IMR-90 (cell line): Measurements from ENCODE around the gene TBC1D22A. TPM values are rescaled to one million over a fixed set of nuclear protein-coding genes. Genes with fewer than 3 reads are reported as not detected.

Experiments used
- ATAC-seq: fragments of 200-7000 bp; cut with Tn5 transposase; 2 replicates; pipeline ENCODE4 v1.9.1; 2020; ENCODE audit warnings: low read depth, mild to moderate bottlenecking, moderate library complexity
- BruUV-seq: library from RNA; stranded (reverse); fragments of 400-500 nt; replicated peaks from 2 replicates; lab custom pipeline; 2021; lab: Mats Ljungman, UMichigan
- CTCF ChIA-PET: fragments of 300-600 bp; formaldehyde crosslinking; extraction: SDS; loops from one replicate; lab custom pipeline; 2021; ENCODE audit warnings: antibody characterized with exemption; lab: Yijun Ruan, JAX
- POLR2A ChIA-PET: fragments of 300-600 bp; sonication (Branson Sonifier 250); formaldehyde crosslinking; loops from one replicate; lab custom pipeline; 2022; ENCODE audit warnings: antibody characterized with exemption; ENCODE audit not compliant: unreplicated experiment; lab: Charles Lee
- DNase-seq: peaks from one replicate; pipeline ENCODE4 v3.0.0; 2013
- H2AFZ ChIP-seq: replicated peaks from 2 replicates; pipeline ENCODE3; 2013; ENCODE audit warnings: low read length, mild to moderate bottlenecking; ENCODE audit not compliant: poor library complexity
- H2AK5ac ChIP-seq: 2 replicates; pipeline ENCODE4 v1.6.1; 2013; ENCODE audit warnings: low read depth, low read length, inconsistent platforms
- H2AK9ac ChIP-seq: replicated peaks from 2 replicates; pipeline ENCODE3; 2013; ENCODE audit warnings: mild to moderate bottlenecking, low read depth, low read length, moderate library complexity; ENCODE audit not compliant: poor library complexity
- H2BK120ac ChIP-seq: 2 replicates; pipeline ENCODE4 v1.6.1; 2013; ENCODE audit warnings: low read depth, low read length, inconsistent platforms
- H2BK15ac ChIP-seq: 3 replicates; pipeline ENCODE4 v1.6.1; 2013; ENCODE audit warnings: low read depth, low read length, inconsistent platforms
- H2BK20ac ChIP-seq: 2 replicates; pipeline ENCODE4 v1.6.1; 2013; ENCODE audit warnings: low read depth, mild to moderate bottlenecking, inconsistent platforms, low read length, moderate library complexity
- H2BK5ac ChIP-seq: 2 replicates; pipeline ENCODE4 v1.6.1; 2013; ENCODE audit warnings: mild to moderate bottlenecking, low read depth, low read length, inconsistent platforms; ENCODE audit not compliant: poor library complexity, severe bottlenecking
- H3K14ac ChIP-seq: replicated peaks from 2 replicates; pipeline ENCODE4 v1.6.1; 2013; ENCODE audit warnings: low read depth, low read length, inconsistent platforms
- H3K18ac ChIP-seq: 2 replicates; pipeline ENCODE4 v1.6.1; 2013; ENCODE audit warnings: low read depth, low read length, control low read depth
- H3K23ac ChIP-seq: 2 replicates; pipeline ENCODE4 v1.6.1; 2013; ENCODE audit warnings: low read depth, low read length, inconsistent platforms
- H3K27ac ChIP-seq: 2 replicates; pipeline ENCODE4 v1.5.1; 2013; ENCODE audit warnings: mild to moderate bottlenecking, control low read depth, low read length; ENCODE audit not compliant: insufficient read depth
- H3K27me3 ChIP-seq: 2 replicates; pipeline ENCODE4 v1.6.1; 2013; ENCODE audit warnings: low read length; ENCODE audit not compliant: control insufficient read depth, insufficient read depth
- H3K36me3 ChIP-seq: 2 replicates; pipeline ENCODE4 v1.6.1; 2013; ENCODE audit warnings: low read length, mixed read lengths; ENCODE audit not compliant: control insufficient read depth, insufficient read depth
- H3K4ac ChIP-seq: 2 replicates; pipeline ENCODE4 v1.6.1; 2013; ENCODE audit warnings: low read depth, low read length, inconsistent platforms
- H3K4me1 ChIP-seq: 2 replicates; pipeline ENCODE4 v1.6.1; 2013; ENCODE audit warnings: low read length, mixed read lengths; ENCODE audit not compliant: control insufficient read depth, insufficient read depth
- H3K4me2 ChIP-seq: 2 replicates; pipeline ENCODE4 v1.6.1; 2013; ENCODE audit warnings: low read depth, mild to moderate bottlenecking, control low read depth, low read length, moderate library complexity
- H3K4me3 ChIP-seq: 2 replicates; pipeline ENCODE4 v1.5.1; 2013; ENCODE audit warnings: low read depth, mild to moderate bottlenecking, control low read depth, low read length, moderate library complexity; ENCODE audit not compliant: insufficient read depth
- H3K56ac ChIP-seq: 2 replicates; pipeline ENCODE4 v1.6.1; 2013; ENCODE audit warnings: low read length, inconsistent platforms; ENCODE audit not compliant: insufficient read depth; ENCODE audit errors: extremely low read depth
- H3K79me1 ChIP-seq, 2 experiments: 2 replicates each; pipeline ENCODE4 v1.6.1; 2013; ENCODE audit warnings: low read length in 2 of 2, inconsistent platforms in 1 of 2, low read depth in 1 of 2
- H3K9ac ChIP-seq: 2 replicates; pipeline ENCODE4 v1.6.1; 2013; ENCODE audit warnings: low read depth, low read length, control low read depth
- H3K9me1 ChIP-seq: 2 replicates; pipeline ENCODE4 v1.6.1; 2013; ENCODE audit warnings: low read length, inconsistent platforms; ENCODE audit not compliant: insufficient read depth
- H3K9me3 ChIP-seq: 2 replicates; pipeline ENCODE4 v1.6.1; 2013; ENCODE audit warnings: low read length; ENCODE audit not compliant: control insufficient read depth, insufficient read depth
- H4K20me1 ChIP-seq: 2 replicates; pipeline ENCODE4 v1.6.1; 2013; ENCODE audit warnings: low read length, inconsistent platforms; ENCODE audit not compliant: insufficient read depth
- H4K5ac ChIP-seq: 2 replicates; pipeline ENCODE4 v1.6.1; 2013; ENCODE audit warnings: mild to moderate bottlenecking, low read depth, low read length, control low read depth
- H4K8ac ChIP-seq, 2 experiments: 2 replicates each; pipeline ENCODE4 v1.6.1; 2013; ENCODE audit warnings: low read depth in 2 of 2, low read length in 2 of 2, control low read depth in 1 of 2, inconsistent platforms in 1 of 2
- H4K91ac ChIP-seq: 2 replicates; pipeline ENCODE4 v1.6.1; 2013; ENCODE audit warnings: low read depth, low read length, inconsistent platforms; ENCODE audit not compliant: insufficient read depth
- MXI1 ChIP-seq: IDR thresholded peaks from 2 replicates; pipeline ENCODE4 v1.6.1; 2012; ENCODE audit warnings: low read depth, mild to moderate bottlenecking, low read length, moderate library complexity, borderline replicate concordance
- NFE2L2 ChIP-seq: fragments of 150-350 bp; IDR thresholded peaks from 2 replicates; pipeline ENCODE4 v1.6.1; 2016; ENCODE audit warnings: low read depth, mild to moderate bottlenecking, low read length
- POLR2A ChIP-seq: IDR thresholded peaks from 2 replicates; pipeline ENCODE4 v1.6.1; 2012; ENCODE audit warnings: mild to moderate bottlenecking, low read depth, low read length
- SMC3 ChIP-seq: fragments of 150-350 bp; IDR thresholded peaks from 2 replicates; pipeline ENCODE4 v1.6.1; 2016; ENCODE audit warnings: low read depth, mild to moderate bottlenecking, antibody characterized with exemption, low read length, moderate library complexity
- WGBS, 2 experiments: methylation state at CpG; one replicate each; pipeline versions ENCODE4 v1.1.5 to v1.1.7; 2013; ENCODE audit warnings: missing lambda C conversion rate in 2 of 2; ENCODE audit not compliant: insufficient read length in 1 of 2; ENCODE audit errors: extremely low coverage in 2 of 2; 5-methylcytosine and 5-hydroxymethylcytosine counted together
- dilution Hi-C: fragments of 300-500 bp; cut with HindIII; formaldehyde crosslinking; loops from one replicate; pipeline ENCODE4 v1.14.3; 2018; ENCODE audit warnings: low sequenced_read_pairs; ENCODE audit not compliant: unreplicated experiment
- in situ Hi-C: fragments of 300-500 bp; cut with MboI; formaldehyde crosslinking; loops from 3 replicates; pipeline ENCODE4 v1.14.3; 2019; ENCODE audit warnings: low sequenced_read_pairs, inconsistent platforms, mixed read lengths
- intact Hi-C: fragments of 100-400 bp; cut with micrococcal nuclease; formaldehyde crosslinking; loops from 2 replicates; pipeline ENCODE4 v1.10.0; 2022
- polyA plus RNA-seq, 3 experiments: library from polyadenylated mRNA; depleted of rRNA; stranded (reverse); fragments of >200 nt; gene quantifications; 2 replicates each; pipeline ENCODE4 v1.2.3, GENCODE V29; 2012; ENCODE audit warnings: low replicate concordance in 1 of 3
- total RNA-seq: library from RNA; depleted of rRNA; stranded (reverse); fragments of >200 nt; gene quantifications from 2 replicates; pipeline ENCODE4 v1.2.3, GENCODE V29; 2012
- TF ChIP-seq, protein P1 (sequence below): fragments of 150-350 bp; IDR thresholded peaks from 2 replicates; pipeline ENCODE4 v1.6.1; 2017; ENCODE audit warnings: mild to moderate bottlenecking, antibody characterized with exemption, low read length, low read depth
- TF ChIP-seq, protein P2 (sequence below): conservative IDR thresholded peaks from 2 replicates; pipeline ENCODE4 v1.5.1; 2012; ENCODE audit warnings: mild to moderate bottlenecking, low read depth, low read length, improper control_type of control experiment
- TF ChIP-seq, protein P3 (sequence below): fragments of 150-350 bp; IDR thresholded peaks from 2 replicates; pipeline ENCODE4 v1.6.1; 2016; ENCODE audit warnings: low read depth, mild to moderate bottlenecking, low read length, moderate library complexity, borderline replicate concordance

The TBC1D22A gene
- total and polyA plus RNA-seq, 2 of the 4 experiments (the other 2 are of a cell fraction) = 9.0 to 16.7 TPM

DNA sequence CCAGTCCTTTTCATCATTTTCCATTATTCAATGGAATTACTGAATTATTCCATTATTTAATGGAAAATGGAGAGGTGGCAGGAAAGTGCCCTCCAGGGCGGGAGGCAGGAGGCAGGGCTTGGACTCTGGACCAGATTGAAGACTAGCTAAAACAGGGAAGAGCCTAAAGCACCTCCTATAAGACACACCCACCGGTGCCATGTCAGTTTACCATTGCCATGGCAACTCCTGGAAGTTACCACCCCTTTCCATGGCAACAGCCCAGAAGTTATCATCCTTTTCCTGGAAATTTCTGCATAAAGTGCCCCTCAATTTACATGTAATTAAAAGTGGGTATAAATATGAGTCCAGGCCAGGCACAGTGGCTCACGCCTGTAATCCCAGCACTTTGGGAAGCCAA is 443.7 kb downstream of the TBC1D22A start:
- H2BK20ac ChIP-seq = no peak overlapping the region
- H3K4me3 ChIP-seq = no peak overlapping the region
- POLR2A ChIA-PET = no interaction called here
- no peaks in the 10 kb centered on the region for H4K20me1 ChIP-seq
- H3K79me1 ChIP-seq = no peaks in the 10 kb centered on the region
- no peak overlapping the region for H3K14ac ChIP-seq
- intact Hi-C loops = no loop called here
- no peak overlapping the region for H3K27ac ChIP-seq
- H4K5ac ChIP-seq = no peak overlapping the region
- no peak overlapping the region for H2AK9ac ChIP-seq
- no TSS peak for BruUV-seq
- no peak overlapping the region for H3K18ac ChIP-seq
- H3K9me1 ChIP-seq = no peaks in the 10 kb centered on the region
- no peak overlapping the region for H2BK15ac ChIP-seq
- ATAC-seq = no peak
- H2AFZ ChIP-seq = no peak overlapping the region
- dilution Hi-C loops = no loop called here
- no peak overlapping the region for H3K9ac ChIP-seq
- peaks cover 3% of the 10 kb centered on the region; the same call in 1 of the 2 replicates for H3K9me3 ChIP-seq
- no peaks in the 10 kb centered on the region for H3K36me3 ChIP-seq
- no peak overlapping the region for H3K56ac ChIP-seq
- H2AK5ac ChIP-seq = no peak overlapping the region
- DNase-seq = no peak
- TF ChIP-seq, protein P1, sequence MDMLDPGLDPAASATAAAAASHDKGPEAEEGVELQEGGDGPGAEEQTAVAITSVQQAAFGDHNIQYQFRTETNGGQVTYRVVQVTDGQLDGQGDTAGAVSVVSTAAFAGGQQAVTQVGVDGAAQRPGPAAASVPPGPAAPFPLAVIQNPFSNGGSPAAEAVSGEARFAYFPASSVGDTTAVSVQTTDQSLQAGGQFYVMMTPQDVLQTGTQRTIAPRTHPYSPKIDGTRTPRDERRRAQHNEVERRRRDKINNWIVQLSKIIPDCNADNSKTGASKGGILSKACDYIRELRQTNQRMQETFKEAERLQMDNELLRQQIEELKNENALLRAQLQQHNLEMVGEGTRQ = no peak
- no peak for TF ChIP-seq POLR2A
- no peak for TF ChIP-seq NFE2L2
- TF ChIP-seq, protein P2, sequence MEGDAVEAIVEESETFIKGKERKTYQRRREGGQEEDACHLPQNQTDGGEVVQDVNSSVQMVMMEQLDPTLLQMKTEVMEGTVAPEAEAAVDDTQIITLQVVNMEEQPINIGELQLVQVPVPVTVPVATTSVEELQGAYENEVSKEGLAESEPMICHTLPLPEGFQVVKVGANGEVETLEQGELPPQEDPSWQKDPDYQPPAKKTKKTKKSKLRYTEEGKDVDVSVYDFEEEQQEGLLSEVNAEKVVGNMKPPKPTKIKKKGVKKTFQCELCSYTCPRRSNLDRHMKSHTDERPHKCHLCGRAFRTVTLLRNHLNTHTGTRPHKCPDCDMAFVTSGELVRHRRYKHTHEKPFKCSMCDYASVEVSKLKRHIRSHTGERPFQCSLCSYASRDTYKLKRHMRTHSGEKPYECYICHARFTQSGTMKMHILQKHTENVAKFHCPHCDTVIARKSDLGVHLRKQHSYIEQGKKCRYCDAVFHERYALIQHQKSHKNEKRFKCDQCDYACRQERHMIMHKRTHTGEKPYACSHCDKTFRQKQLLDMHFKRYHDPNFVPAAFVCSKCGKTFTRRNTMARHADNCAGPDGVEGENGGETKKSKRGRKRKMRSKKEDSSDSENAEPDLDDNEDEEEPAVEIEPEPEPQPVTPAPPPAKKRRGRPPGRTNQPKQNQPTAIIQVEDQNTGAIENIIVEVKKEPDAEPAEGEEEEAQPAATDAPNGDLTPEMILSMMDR = no peak
- no peak for TF ChIP-seq SMC3
- TF ChIP-seq MXI1 = no peak
- TF ChIP-seq, protein P3, sequence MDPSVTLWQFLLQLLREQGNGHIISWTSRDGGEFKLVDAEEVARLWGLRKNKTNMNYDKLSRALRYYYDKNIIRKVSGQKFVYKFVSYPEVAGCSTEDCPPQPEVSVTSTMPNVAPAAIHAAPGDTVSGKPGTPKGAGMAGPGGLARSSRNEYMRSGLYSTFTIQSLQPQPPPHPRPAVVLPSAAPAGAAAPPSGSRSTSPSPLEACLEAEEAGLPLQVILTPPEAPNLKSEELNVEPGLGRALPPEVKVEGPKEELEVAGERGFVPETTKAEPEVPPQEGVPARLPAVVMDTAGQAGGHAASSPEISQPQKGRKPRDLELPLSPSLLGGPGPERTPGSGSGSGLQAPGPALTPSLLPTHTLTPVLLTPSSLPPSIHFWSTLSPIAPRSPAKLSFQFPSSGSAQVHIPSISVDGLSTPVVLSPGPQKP = no peak
- peaks cover 2% of the 10 kb centered on the region; the same call in 1 of the 2 replicates for H3K27me3 ChIP-seq
- WGBS, 2 experiments = no CpG with 5 or more reads among the region's 3 CpGs
- H2BK120ac ChIP-seq = no peak overlapping the region
- no peaks in the 10 kb centered on the region for H3K4me1 ChIP-seq
- no peak overlapping the region for H2BK5ac ChIP-seq
- in situ Hi-C loops = no loop called here
- CTCF ChIA-PET = no interaction called here
- H3K23ac ChIP-seq = no peak overlapping the region
- no peak overlapping the region for H4K8ac ChIP-seq
- H4K91ac ChIP-seq = no peak overlapping the region
- H3K4ac ChIP-seq = no peak overlapping the region
- no peak overlapping the region for H3K4me2 ChIP-seq
